ENCODE results near the gene ZSCAN12. TPM values are rescaled to one million over a fixed set of nuclear protein-coding genes. Genes with fewer than 3 reads are reported as not detected.

Gene ZSCAN12
- total RNA-seq, 1 experiment from 2014 or later: 12.6 TPM

- peak overlapping the region in 1 of 3 experiments; percentile 91; a peak in 1 of 7 replicates for H3K27ac Mint-ChIP-seq
Measured at GRCh38 chr6:28354688-28355554, 44.6 kb downstream of the ZSCAN12 start.

More at GRCh38 chr6:28354688-28355554, 44.6 kb downstream of the ZSCAN12 start:
- Histone ChIP-seq H3T11ph (ENCODE audit: low read length) (no peak overlapping the region), H3K79me2 (ENCODE audit: insufficient read depth, low read length) (peaks cover 3% of the 10 kb centered on the region; the same call in 1 of the 2 replicates), H3K18ac (ENCODE audit: insufficient read length, low read depth, low read length) (no peak overlapping the region), H4K91ac (ENCODE audit: insufficient read length, low read depth, low read length) (no peak overlapping the region), H4K8ac (replicated peaks; ENCODE audit: insufficient read length, low read depth, low read length) (no peak overlapping the region), H2BK12ac (ENCODE audit: insufficient read length, low read depth, low read length) (no peak overlapping the region), H2AK5ac (ENCODE audit: insufficient read length, low read length) (no peak overlapping the region), H3K27ac (ENCODE audit: insufficient read length, low read depth, low read length) (no peak overlapping the region), H2BK15ac (ENCODE audit: low read depth, low read length) (no peak overlapping the region), H4K20me1 (ENCODE audit: control insufficient read depth, insufficient read depth, insufficient read length) (peaks cover 2% of the 10 kb centered on the region), H2BK20ac (ENCODE audit: low read depth, low read length, poor library complexity, severe bottlenecking) (no peak overlapping the region), H2AFZ (ENCODE audit: low read length) (no peak overlapping the region), H3K79me1 (ENCODE audit: insufficient read depth, low read depth, low read length, poor library complexity, severe bottlenecking) (peaks cover 6% of the 10 kb centered on the region), H3K27me3 (ENCODE audit: insufficient read depth, low read length) (no peaks in the 10 kb centered on the region), H3K4me1 (ENCODE audit: insufficient read depth, low read length) (peaks cover 5% of the 10 kb centered on the region; the same call in 1 of the 2 replicates), H3K56ac (ENCODE audit: insufficient read length, low read depth, low read length) (no peak overlapping the region), H3K9ac (ENCODE audit: extremely low read depth, insufficient read length, low read length) (no peak overlapping the region), H3K23me2 (ENCODE audit: insufficient read length, low read depth, low read length, poor library complexity, severe bottlenecking) (peaks cover 8% of the 10 kb centered on the region), H3K4me2 (ENCODE audit: insufficient read depth, insufficient read length, low read length) (no peak overlapping the region), H3K14ac (ENCODE audit: insufficient read depth, low read length) (no peak overlapping the region), H2BK5ac (ENCODE audit: insufficient read length, low read length) (no peak overlapping the region), H2BK120ac (ENCODE audit: low read depth, low read length, poor library complexity, severe bottlenecking) (no peak overlapping the region), H3K4ac (ENCODE audit: low read depth, low read length) (no peak overlapping the region), H3K9me3 (ENCODE audit: control insufficient read depth, low read depth, low read length) (no peaks in the 10 kb centered on the region), H4K5ac (ENCODE audit: insufficient read length, low read depth, low read length) (no peak overlapping the region), H3K23ac (ENCODE audit: insufficient read length, low read depth, low read length) (no peak overlapping the region)
- Mint-ChIP-seq H3K27me3 (ENCODE audit: low read depth) (no peaks in the 10 kb centered on the region), H3K4me3 (0 out of 5 replicates have a peak overlapping the region, but pooled peaks of 1 of the 2 experiments have one; percentile 36), H3K36me3 (ENCODE audit: insufficient read depth in 1 of 3, low read depth in 3 of 3) (peaks cover 15 to 31% (median 28%) of the 10 kb centered on the region in 3 experiments), H3K4me1 (peaks cover 26% of the 10 kb centered on the region in 2 experiments), H3K9me3 (peaks cover 7 to 8% of the 10 kb centered on the region in 2 experiments)
- no CpG with 5 or more reads among the region's 10 CpGs for WGBS (ENCODE audit: extremely low coverage, insufficient read length, low lambda C conversion rate)
- no peak for TF ChIP-seq CTCF (conservative IDR thresholded peaks at IDR 0.05)
- no peak for DNase-seq

Measured in H9 (cell line).